Endothelial cell (in vitro differentiated cells): ENCODE results near the gene SLC19A1. TPM values are rescaled to one million over a fixed set of nuclear protein-coding genes. Genes with fewer than 3 reads are reported as not detected.

ENCODE experiments used
- DNase-seq: peaks from one replicate; pipeline ENCODE4 v3.0.0; 2021; ENCODE audit warnings: low spot score
- H3K27ac Mint-ChIP-seq: one replicate; pipeline ENCODE4 v1.8.0; 2021; ENCODE audit warnings: mixed read lengths, inconsistent platforms; ENCODE audit not compliant: unreplicated experiment
- H3K27me3 Mint-ChIP-seq: one replicate; pipeline ENCODE4 v1.8.0; 2021; ENCODE audit warnings: mild to moderate bottlenecking, moderate library complexity, mixed read lengths, inconsistent platforms; ENCODE audit not compliant: unreplicated experiment
- H3K36me3 Mint-ChIP-seq: one replicate; pipeline ENCODE4 v1.8.0; 2021; ENCODE audit warnings: mild to moderate bottlenecking, low read depth, mixed read lengths, inconsistent platforms; ENCODE audit not compliant: unreplicated experiment
- H3K4me1 Mint-ChIP-seq: one replicate; pipeline ENCODE4 v1.8.0; 2021; ENCODE audit warnings: mild to moderate bottlenecking, mixed read lengths, inconsistent platforms; ENCODE audit not compliant: unreplicated experiment
- H3K4me3 Mint-ChIP-seq: one replicate; pipeline ENCODE4 v1.8.0; 2021; ENCODE audit warnings: mild to moderate bottlenecking, mixed read lengths, inconsistent platforms; ENCODE audit not compliant: unreplicated experiment
- H3K9me3 Mint-ChIP-seq: one replicate; pipeline ENCODE4 v1.8.0; 2021; ENCODE audit warnings: mixed read lengths, inconsistent platforms; ENCODE audit not compliant: unreplicated experiment
- CTCF ChIP-seq: fragments of 200-600 bp; sonication (generic); IDR thresholded peaks from one replicate; pipeline ENCODE4 v1.5.0; 2021; ENCODE audit warnings: antibody characterized with exemption; ENCODE audit not compliant: unreplicated experiment
- total RNA-seq: library from RNA; stranded (reverse); fragmentation: NEBNext Ultra II Directional; extraction: Animal tissue kit (Norgen Biotek cat#: 25700); gene quantifications from one replicate; pipeline ENCODE4 v1.2.1, GENCODE V29; 2021; ENCODE audit not compliant: unreplicated experiment

SLC19A1 gene
- total RNA-seq, 1 donor from 2014 or later: 27.1 TPM

- Mint-ChIP-seq H3K27ac (no peak overlapping the region), H3K4me3 (no peak overlapping the region), H3K9me3 (no peaks in the 10 kb centered on the region), H3K4me1 (peaks cover 9% of the 10 kb centered on the region), H3K36me3 (peaks cover 3% of the 10 kb centered on the region), H3K27me3 (peaks cover 4% of the 10 kb centered on the region)
- TF ChIP-seq CTCF: no peak
- DNase-seq: no peak
Measured at GRCh38 chr21:45534636-45535331, 7.5 kb downstream of the SLC19A1 start.

DNA sequence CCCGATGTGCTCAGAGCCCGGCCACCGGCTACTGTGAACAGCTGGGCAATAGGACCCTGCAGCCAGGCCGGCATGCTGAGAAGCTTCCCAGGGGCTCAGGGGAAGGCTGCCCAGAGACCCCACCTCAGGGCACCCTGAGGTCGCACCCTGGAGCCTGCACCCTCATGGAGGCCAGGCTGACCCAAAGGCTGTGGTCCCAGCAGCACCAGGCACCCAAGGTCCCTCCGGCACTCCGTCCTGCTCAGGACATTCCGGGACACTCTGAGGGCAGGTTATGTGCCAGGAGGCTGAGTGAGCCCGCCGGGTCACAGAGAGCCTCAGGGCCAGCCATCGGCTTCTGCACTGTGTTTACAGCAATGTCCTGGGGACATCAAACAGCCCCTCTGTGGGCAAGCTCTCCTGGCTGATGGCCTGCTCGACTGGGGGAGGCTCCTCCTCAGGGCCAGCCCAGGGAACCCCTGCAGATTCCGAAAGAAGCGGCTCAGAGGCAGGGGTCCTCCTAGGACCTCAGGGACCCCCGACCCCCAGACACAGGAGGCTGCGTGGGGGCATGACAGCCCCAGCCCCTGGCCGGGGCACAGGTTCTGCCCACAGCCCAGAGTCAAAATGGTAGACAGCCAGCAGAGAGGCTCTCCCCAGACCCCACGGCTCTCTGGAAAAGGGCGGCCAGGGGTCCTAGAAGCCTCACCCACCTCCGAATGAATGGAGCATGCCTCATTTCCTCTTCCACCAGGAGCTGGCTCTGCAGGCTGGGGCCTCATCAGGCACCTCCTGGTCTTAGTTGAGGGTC is 8.2 kb downstream of the SLC19A1 start:
- Mint-ChIP-seq H3K27ac (no peak overlapping the region), H3K36me3 (peaks cover 3% of the 10 kb centered on the region), H3K27me3 (peaks cover 4% of the 10 kb centered on the region), H3K9me3 (no peaks in the 10 kb centered on the region), H3K4me1 (peaks cover 9% of the 10 kb centered on the region), H3K4me3 (no peak overlapping the region)
- DNase-seq: no peak
- TF ChIP-seq CTCF: no peak

DNA sequence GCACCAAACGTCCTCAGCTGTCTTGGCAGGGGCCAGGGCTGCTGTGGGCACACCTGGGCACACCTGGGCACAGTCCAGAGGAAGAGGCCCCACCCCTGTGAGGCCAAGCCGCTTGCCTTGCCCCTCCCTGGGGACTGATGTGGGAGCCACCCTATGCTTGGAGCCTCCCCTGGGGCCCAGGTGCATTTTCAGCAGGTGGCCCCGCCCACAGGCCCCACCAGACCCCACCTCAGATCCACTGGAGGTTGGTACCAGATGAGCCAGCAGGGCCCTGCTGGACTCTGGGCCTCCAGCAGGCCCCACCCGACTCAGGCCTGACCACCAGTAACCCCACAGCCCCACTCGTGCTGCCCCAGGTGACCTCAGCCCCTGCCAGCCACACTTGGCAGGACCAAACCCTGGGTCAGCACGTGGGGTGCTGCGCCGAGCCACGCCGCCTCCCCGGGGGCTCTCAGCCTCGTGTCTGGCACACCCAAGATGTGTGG is 8.8 kb downstream of the SLC19A1 start:
- peaks cover 4% of the 10 kb centered on the region for H3K27me3 Mint-ChIP-seq
- no peaks in the 10 kb centered on the region for H3K9me3 Mint-ChIP-seq
- peaks cover 3% of the 10 kb centered on the region for H3K36me3 Mint-ChIP-seq
- no peak overlapping the region for H3K4me3 Mint-ChIP-seq
- no peak for DNase-seq
- H3K27ac Mint-ChIP-seq: no peak overlapping the region
- H3K4me1 Mint-ChIP-seq: peaks cover 9% of the 10 kb centered on the region
- TF ChIP-seq CTCF: no peak

GRCh38 chr21:45532826-45533360 is 9.3 kb downstream of the SLC19A1 start:
- TF ChIP-seq CTCF: no peak
- Mint-ChIP-seq H3K4me1 (peaks cover 9% of the 10 kb centered on the region), H3K9me3 (no peaks in the 10 kb centered on the region), H3K36me3 (peaks cover 6% of the 10 kb centered on the region), H3K4me3 (no peak overlapping the region), H3K27me3 (peaks cover 4% of the 10 kb centered on the region), H3K27ac (peak overlapping the region; percentile 44)
- DNase-seq: no peak
